PFSK-1 (cell line): Measurements from ENCODE around the gene SLC38A8.

Source experiments
- FOXP2 ChIP-seq: optimal IDR thresholded peaks from 2 replicates; pipeline ENCODE3; 2011; ENCODE audit warnings: borderline replicate concordance, control low read depth, inconsistent platforms; ENCODE audit not compliant: insufficient read depth; ENCODE audit errors: extremely low read length, extremely low read depth
- POLR2AphosphoS5 ChIP-seq: IDR thresholded peaks from 2 replicates; pipeline ENCODE4 v1.6.1; 2012; ENCODE audit warnings: low read depth, mild to moderate bottlenecking, control low read depth, low read length, moderate library complexity
- SIN3A ChIP-seq: IDR thresholded peaks from 2 replicates; pipeline ENCODE4 v1.6.1; 2012; ENCODE audit warnings: mild to moderate bottlenecking, low read length, moderate library complexity, borderline replicate concordance; ENCODE audit not compliant: insufficient read depth
- TAF1 ChIP-seq: IDR thresholded peaks from 2 replicates; pipeline ENCODE4 v1.6.1; 2012; ENCODE audit warnings: low read length, control low read depth, borderline replicate concordance; ENCODE audit not compliant: insufficient read depth
- TF ChIP-seq, protein P1 (sequence below), 2 experiments: IDR thresholded peaks; 2 replicates each; pipeline versions ENCODE4 v1.6.1 to v1.8.0; 2011 to 2012; ENCODE audit warnings: low read depth in 2 of 2, low read length in 2 of 2, control low read depth in 1 of 2, inconsistent platforms in 1 of 2, mild to moderate bottlenecking in 1 of 2, moderate library complexity in 1 of 2; ENCODE audit not compliant: insufficient read depth in 1 of 2

The SLC38A8 gene

GRCh38 chr16:84036982-84037425 is 5.6 kb downstream of the SLC38A8 start:
- no peak for TF ChIP-seq POLR2AphosphoS5
- TF ChIP-seq SIN3A: no peak
- TF ChIP-seq FOXP2: no peak
- TF ChIP-seq, protein P1, sequence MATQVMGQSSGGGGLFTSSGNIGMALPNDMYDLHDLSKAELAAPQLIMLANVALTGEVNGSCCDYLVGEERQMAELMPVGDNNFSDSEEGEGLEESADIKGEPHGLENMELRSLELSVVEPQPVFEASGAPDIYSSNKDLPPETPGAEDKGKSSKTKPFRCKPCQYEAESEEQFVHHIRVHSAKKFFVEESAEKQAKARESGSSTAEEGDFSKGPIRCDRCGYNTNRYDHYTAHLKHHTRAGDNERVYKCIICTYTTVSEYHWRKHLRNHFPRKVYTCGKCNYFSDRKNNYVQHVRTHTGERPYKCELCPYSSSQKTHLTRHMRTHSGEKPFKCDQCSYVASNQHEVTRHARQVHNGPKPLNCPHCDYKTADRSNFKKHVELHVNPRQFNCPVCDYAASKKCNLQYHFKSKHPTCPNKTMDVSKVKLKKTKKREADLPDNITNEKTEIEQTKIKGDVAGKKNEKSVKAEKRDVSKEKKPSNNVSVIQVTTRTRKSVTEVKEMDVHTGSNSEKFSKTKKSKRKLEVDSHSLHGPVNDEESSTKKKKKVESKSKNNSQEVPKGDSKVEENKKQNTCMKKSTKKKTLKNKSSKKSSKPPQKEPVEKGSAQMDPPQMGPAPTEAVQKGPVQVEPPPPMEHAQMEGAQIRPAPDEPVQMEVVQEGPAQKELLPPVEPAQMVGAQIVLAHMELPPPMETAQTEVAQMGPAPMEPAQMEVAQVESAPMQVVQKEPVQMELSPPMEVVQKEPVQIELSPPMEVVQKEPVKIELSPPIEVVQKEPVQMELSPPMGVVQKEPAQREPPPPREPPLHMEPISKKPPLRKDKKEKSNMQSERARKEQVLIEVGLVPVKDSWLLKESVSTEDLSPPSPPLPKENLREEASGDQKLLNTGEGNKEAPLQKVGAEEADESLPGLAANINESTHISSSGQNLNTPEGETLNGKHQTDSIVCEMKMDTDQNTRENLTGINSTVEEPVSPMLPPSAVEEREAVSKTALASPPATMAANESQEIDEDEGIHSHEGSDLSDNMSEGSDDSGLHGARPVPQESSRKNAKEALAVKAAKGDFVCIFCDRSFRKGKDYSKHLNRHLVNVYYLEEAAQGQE (IDR thresholded peaks at IDR 0.05; ENCODE audit: insufficient read depth in 1 of 2, low read depth in 2 of 2, low read length in 2 of 2): no peak
- no peak for TF ChIP-seq TAF1

- no peak for TF ChIP-seq POLR2AphosphoS5
- no peak for TF ChIP-seq SIN3A
- no peak for TF ChIP-seq FOXP2
- TF ChIP-seq, protein P1 (IDR thresholded peaks at IDR 0.05; ENCODE audit: insufficient read depth in 1 of 2, low read depth in 2 of 2, low read length in 2 of 2): no peak
- no peak for TF ChIP-seq TAF1
Measured at GRCh38 chr16:84036131-84036530, 6.5 kb downstream of the SLC38A8 start.

DNA sequence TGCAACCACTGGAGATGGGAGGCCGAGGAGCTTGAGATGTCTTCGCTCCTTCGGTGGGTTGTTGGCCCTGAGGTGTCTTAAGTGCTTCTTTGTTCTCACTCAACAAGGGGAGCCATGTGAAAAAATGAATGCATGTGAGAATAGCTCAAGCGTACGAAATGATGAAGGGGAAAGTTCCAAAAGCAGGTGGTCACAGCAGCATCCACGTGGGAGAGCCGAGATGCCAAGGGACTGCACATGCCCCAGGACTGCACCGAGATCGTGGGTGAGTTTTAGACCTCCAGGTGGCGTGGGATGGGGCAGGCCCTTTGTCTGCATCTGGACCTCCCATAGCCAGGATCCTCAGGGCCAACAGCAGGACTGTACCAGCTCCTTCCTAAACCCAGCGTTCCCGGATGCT is 8.1 kb downstream of the SLC38A8 start:
- TF ChIP-seq SIN3A: no peak
- TF ChIP-seq FOXP2: no peak
- no peak for TF ChIP-seq POLR2AphosphoS5
- TF ChIP-seq, protein P1 (IDR thresholded peaks at IDR 0.05; ENCODE audit: insufficient read depth in 1 of 2, low read depth in 2 of 2, low read length in 2 of 2): no peak
- TF ChIP-seq TAF1: no peak

- TF ChIP-seq, protein P1 (IDR thresholded peaks at IDR 0.05; ENCODE audit: insufficient read depth in 1 of 2, low read depth in 2 of 2, low read length in 2 of 2): no peak
- TF ChIP-seq SIN3A (no peak), FOXP2 (no peak), TAF1 (no peak), POLR2AphosphoS5 (no peak)
Measured at GRCh38 chr16:84033251-84034195, 9.1 kb downstream of the SLC38A8 start.
